Gastroesophageal sphincter (tissue), 4 donors: ENCODE measurements around the gene KIF26B. TPM values are rescaled to one million over a fixed set of nuclear protein-coding genes. Genes with fewer than 3 reads are reported as not detected.

ENCODE experiments used
- ATAC-seq: fragments of 150-250 bp; one replicate; pipeline ENCODE4 v1.9.1; 2016; ENCODE audit warnings: mild to moderate bottlenecking, moderate library complexity
- H3K27ac ChIP-seq, 4 donors: fragments of 200-600 bp; sonication (generic) in 3 of 4; 1 replicate in 3 of 4; 2 replicates in 1 of 4; pipeline ENCODE4 v1.5.1; 2016 to 2019
- H3K27me3 ChIP-seq: fragments of 200-600 bp; sonication (generic); one replicate; pipeline ENCODE4 v1.5.1; 2019
- H3K36me3 ChIP-seq, 2 donors: fragments of 200-600 bp; sonication (generic); one replicate each; pipeline ENCODE4 v1.5.1; 2019; ENCODE audit warnings: control low read depth in 1 of 2
- H3K4me1 ChIP-seq, 3 donors: fragments of 200-600 bp; sonication (generic); 1 replicate in 2 of 3; 2 replicates in 1 of 3; pipeline ENCODE4 v1.5.1; 2016 to 2019; ENCODE audit warnings: control low read depth in 2 of 3
- H3K4me3 ChIP-seq, 2 donors: fragments of 200-600 bp; sonication (generic); one replicate each; pipeline ENCODE4 v1.5.1; 2019; ENCODE audit warnings: mild to moderate bottlenecking in 1 of 2, moderate library complexity in 1 of 2
- H3K9me3 ChIP-seq, 3 donors: fragments of 200-600 bp; sonication (generic); one replicate each; pipeline ENCODE4 v1.5.1; 2017 to 2019; ENCODE audit warnings: control low read depth in 2 of 3
- EP300 ChIP-seq: sonication (generic); formaldehyde crosslinking; IDR thresholded peaks from one replicate; pipeline ENCODE4 v1.6.1; 2017; ENCODE audit warnings: antibody characterized with exemption, mild to moderate bottlenecking
- POLR2A ChIP-seq, 2 donors: fragments of 450-650 bp; IDR thresholded peaks; one replicate each; pipeline ENCODE4 v1.6.1; 2017; ENCODE audit warnings: antibody characterized with exemption in 2 of 2, mild to moderate bottlenecking in 2 of 2, moderate library complexity in 1 of 2
- POLR2AphosphoS5 ChIP-seq: sonication (generic); formaldehyde crosslinking; IDR thresholded peaks from one replicate; pipeline ENCODE4 v1.6.1; 2017; ENCODE audit warnings: antibody characterized with exemption
- WGBS, 2 donors: methylation state at CpG; one replicate each; pipeline ENCODE4 v1.1.5; 2018; ENCODE audit warnings: low coverage in 1 of 2; 5-methylcytosine and 5-hydroxymethylcytosine counted together
- total RNA-seq, 4 donors: library from RNA; depleted of rRNA; stranded (reverse); fragments of >200 nt; gene quantifications; one replicate each; pipeline ENCODE4 v1.1.0, GENCODE V29; 2016
- TF ChIP-seq, protein P1 (sequence below), 4 experiments: fragments of 200-600 bp in 2 of 4; fragments of 450-650 bp in 2 of 4; sonication (generic) in 1 of 4; IDR thresholded peaks; one replicate each; pipeline ENCODE4 v1.5.1; 2017 to 2019; ENCODE audit warnings: antibody characterized with exemption in 4 of 4, mild to moderate bottlenecking in 2 of 4, moderate library complexity in 2 of 4

KIF26B gene
- total RNA-seq, 4 donors from 2014 or later: 0.62 to 1.9 (median 0.97) TPM

DNA sequence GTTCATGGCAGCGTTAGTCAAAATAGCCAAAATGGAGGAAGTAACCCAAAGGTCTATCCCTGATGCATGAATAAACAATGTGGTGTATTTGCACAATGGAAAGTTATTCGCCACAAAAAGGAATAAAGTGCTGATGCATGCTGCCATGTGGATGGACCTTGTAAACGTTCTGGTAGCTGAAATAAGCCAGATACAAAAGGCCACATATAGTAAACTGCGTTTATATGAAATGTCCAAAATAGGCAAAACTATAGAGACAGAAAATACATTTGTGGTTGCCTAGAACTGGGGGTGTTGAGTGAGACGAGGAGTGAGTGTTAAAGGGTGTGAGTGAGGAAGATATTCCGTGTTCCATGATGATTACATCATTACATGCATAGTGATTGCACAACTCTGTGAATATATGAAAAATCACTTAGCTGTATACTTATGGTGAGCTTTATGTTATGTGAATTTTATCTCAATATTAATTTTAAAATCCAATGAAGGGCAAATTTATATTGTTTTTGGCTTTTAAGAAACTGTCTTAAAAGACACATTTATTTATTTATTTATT, 321.3 kb downstream of the KIF26B start:
- whole genome bisulfite sequencing, 2 donors: 78% methylated on average over 6 of the region's 6 CpGs
- H3K4me3 ChIP-seq: no peak overlapping the region
- H3K27ac ChIP-seq: no peak overlapping the region
- H3K9me3 ChIP-seq: no peaks in the 10 kb centered on the region
- H3K36me3 ChIP-seq: no peaks in the 10 kb centered on the region
- ATAC-seq: no peak
- TF ChIP-seq, protein P1, sequence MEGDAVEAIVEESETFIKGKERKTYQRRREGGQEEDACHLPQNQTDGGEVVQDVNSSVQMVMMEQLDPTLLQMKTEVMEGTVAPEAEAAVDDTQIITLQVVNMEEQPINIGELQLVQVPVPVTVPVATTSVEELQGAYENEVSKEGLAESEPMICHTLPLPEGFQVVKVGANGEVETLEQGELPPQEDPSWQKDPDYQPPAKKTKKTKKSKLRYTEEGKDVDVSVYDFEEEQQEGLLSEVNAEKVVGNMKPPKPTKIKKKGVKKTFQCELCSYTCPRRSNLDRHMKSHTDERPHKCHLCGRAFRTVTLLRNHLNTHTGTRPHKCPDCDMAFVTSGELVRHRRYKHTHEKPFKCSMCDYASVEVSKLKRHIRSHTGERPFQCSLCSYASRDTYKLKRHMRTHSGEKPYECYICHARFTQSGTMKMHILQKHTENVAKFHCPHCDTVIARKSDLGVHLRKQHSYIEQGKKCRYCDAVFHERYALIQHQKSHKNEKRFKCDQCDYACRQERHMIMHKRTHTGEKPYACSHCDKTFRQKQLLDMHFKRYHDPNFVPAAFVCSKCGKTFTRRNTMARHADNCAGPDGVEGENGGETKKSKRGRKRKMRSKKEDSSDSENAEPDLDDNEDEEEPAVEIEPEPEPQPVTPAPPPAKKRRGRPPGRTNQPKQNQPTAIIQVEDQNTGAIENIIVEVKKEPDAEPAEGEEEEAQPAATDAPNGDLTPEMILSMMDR (IDR thresholded peaks at IDR 0.05): no peak
- TF ChIP-seq POLR2AphosphoS5 (no peak), EP300 (no peak), POLR2A (IDR thresholded peaks at IDR 0.05) (no peak)
- H3K27me3 ChIP-seq: no peaks in the 10 kb centered on the region
- peaks cover 0 to 12% (median 0%) of the 10 kb centered on the region in 3 donors for H3K4me1 ChIP-seq

DNA sequence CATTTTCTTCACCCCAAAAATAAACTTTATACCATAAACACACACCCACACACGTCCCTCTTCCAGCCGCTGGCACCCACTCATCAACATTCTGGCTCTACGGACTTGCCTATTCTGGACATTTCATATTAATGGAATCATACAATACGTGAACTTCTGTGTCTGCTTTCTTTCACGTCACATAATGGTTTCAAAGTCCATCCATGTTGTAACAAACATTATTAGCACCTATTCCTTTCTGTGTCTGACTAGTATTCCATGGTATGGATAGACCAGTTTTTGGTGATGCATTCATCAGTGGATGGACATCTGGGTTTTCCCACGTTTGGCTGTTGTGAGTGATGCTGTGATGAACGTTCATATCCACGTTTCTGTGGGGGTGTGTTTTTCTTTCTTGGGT, 323.2 kb downstream of the KIF26B start:
- Histone ChIP-seq H3K27me3 (no peaks in the 10 kb centered on the region), H3K4me1 (peaks cover 0 to 16% (median 0%) of the 10 kb centered on the region in 3 donors), H3K4me3 (no peak overlapping the region), H3K27ac (no peak overlapping the region), H3K36me3 (no peaks in the 10 kb centered on the region), H3K9me3 (no peaks in the 10 kb centered on the region)
- TF ChIP-seq POLR2AphosphoS5 (no peak), EP300 (no peak), POLR2A (IDR thresholded peaks at IDR 0.05) (no peak)
- WGBS, 2 donors: 53 to 58% methylated on average over 3 to 8 of the region's 8 CpGs
- ATAC-seq: no peak

DNA sequence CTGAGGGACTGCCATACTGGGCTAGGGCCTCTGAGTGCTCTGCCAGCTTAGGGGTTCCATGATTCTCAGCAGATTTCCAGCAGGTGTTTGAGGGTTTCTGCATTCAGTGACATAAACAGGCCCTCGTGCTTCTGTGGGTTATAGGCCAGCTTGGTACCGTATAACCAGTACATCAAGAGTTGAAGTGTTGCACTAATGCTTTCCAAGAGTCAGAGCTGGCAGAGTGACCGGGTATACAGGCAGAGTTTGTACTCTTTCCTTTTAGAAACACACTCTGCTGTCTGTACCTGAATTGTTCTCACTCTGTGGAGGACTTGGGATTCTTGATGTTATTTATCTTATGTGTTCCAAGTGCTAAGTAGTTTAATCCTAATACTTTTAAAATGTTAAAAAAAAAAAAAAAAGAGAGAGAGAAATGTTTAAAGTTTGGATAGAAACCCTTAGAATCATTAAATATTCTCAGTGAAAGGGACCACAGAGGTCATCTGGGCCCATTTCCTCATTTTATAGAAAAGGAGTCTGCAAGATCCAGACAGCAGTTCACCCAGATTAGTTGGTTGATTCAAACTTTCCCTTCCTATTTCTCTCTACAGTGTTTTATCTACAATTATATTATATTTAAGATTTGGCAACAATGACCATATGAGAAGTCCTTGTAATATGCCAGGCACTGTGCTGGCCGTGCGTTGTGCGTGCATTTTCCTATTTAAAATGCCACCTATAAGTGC, 325.8 kb downstream of the KIF26B start:
- 54 to 58% methylated on average over 6 of the region's 6 CpGs for WGBS, 2 donors
- Histone ChIP-seq H3K36me3 (no peaks in the 10 kb centered on the region), H3K27me3 (no peaks in the 10 kb centered on the region), H3K4me1 (peaks cover 0 to 16% (median 0%) of the 10 kb centered on the region in 3 donors), H3K9me3 (no peaks in the 10 kb centered on the region), H3K4me3 (no peak overlapping the region), H3K27ac (peak overlapping the region in 1 of 4 donors; percentile 22)
- ATAC-seq: no peak
- TF ChIP-seq POLR2A (IDR thresholded peaks at IDR 0.05) (no peak), EP300 (no peak), POLR2AphosphoS5 (no peak)
- TF ChIP-seq, protein P1 (IDR thresholded peaks at IDR 0.05): no peak

DNA sequence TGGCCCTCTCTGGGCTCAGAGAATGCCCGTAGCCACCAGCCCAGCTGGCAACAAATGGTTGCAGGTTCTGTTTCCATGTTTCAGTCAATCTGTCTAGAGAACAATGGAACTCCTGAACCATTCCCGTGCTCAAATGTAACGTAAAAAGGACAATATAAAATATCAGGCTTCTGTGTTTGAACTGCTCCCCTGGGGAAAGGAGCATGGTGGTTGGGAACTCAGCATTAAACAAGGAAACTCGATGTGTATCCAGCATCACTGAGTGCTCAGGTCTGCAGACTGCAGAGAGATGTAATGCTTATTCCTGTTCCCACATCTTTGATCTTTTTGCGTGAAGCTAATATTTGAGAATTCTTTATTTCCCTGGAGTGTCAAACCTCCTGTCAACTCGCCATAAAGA, 326.5 kb downstream of the KIF26B start:
- TF ChIP-seq, protein P1 (IDR thresholded peaks at IDR 0.05): no peak
- TF ChIP-seq POLR2A (IDR thresholded peaks at IDR 0.05) (no peak), EP300 (no peak), POLR2AphosphoS5 (no peak)
- H3K36me3 ChIP-seq: no peaks in the 10 kb centered on the region
- H3K27ac ChIP-seq: no peak overlapping the region
- H3K4me3 ChIP-seq: no peak overlapping the region
- WGBS, 2 donors: 59 to 67% methylated on average over 5 to 6 of the region's 6 CpGs
- H3K27me3 ChIP-seq: no peaks in the 10 kb centered on the region
- no peak for ATAC-seq
- no peaks in the 10 kb centered on the region for H3K9me3 ChIP-seq
- H3K4me1 ChIP-seq: peaks cover 0 to 16% (median 0%) of the 10 kb centered on the region in 3 donors

DNA sequence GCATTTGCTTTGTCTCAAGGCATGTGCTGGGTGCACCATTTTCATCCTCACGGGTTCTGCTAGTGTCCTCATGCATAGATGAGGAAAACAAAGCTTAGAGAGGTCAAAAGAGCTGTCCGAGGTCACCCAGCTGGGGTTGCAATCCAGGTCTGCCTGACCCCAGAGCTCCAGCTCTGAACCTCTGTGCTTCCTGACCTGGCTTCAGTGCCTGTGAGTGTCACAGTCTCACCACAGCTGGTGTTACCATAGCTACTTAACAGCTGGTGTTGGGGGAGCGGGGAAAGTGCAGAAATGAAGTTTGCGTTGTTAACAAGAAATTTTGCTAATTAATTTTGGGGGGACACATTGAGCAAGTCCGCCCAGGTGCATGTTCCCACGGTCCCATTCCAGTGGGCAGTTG, 328.5 kb downstream of the KIF26B start:
- H3K36me3 ChIP-seq: no peaks in the 10 kb centered on the region
- peaks cover 0 to 16% (median 0%) of the 10 kb centered on the region in 3 donors for H3K4me1 ChIP-seq
- no peaks in the 10 kb centered on the region for H3K9me3 ChIP-seq
- TF ChIP-seq, protein P1 (IDR thresholded peaks at IDR 0.05): no peak
- TF ChIP-seq EP300 (no peak), POLR2A (IDR thresholded peaks at IDR 0.05) (no peak), POLR2AphosphoS5 (no peak)
- no peaks in the 10 kb centered on the region for H3K27me3 ChIP-seq
- WGBS, 2 donors: 82 to 87% methylated on average over 3 to 4 of the region's 6 CpGs
- no peak overlapping the region for H3K27ac ChIP-seq
- H3K4me3 ChIP-seq: no peak overlapping the region
- ATAC-seq: no peak
